NCI-H187 treated with DMSO at 0.1 percent for 48 hours (cell line): ENCODE data around the gene BCL2L12.

ENCODE experiments used
- DNase-seq: peaks from one replicate; lab custom pipeline; 2025; lab: John Stamatoyannopoulos, UW

BCL2L12 gene

DNA sequence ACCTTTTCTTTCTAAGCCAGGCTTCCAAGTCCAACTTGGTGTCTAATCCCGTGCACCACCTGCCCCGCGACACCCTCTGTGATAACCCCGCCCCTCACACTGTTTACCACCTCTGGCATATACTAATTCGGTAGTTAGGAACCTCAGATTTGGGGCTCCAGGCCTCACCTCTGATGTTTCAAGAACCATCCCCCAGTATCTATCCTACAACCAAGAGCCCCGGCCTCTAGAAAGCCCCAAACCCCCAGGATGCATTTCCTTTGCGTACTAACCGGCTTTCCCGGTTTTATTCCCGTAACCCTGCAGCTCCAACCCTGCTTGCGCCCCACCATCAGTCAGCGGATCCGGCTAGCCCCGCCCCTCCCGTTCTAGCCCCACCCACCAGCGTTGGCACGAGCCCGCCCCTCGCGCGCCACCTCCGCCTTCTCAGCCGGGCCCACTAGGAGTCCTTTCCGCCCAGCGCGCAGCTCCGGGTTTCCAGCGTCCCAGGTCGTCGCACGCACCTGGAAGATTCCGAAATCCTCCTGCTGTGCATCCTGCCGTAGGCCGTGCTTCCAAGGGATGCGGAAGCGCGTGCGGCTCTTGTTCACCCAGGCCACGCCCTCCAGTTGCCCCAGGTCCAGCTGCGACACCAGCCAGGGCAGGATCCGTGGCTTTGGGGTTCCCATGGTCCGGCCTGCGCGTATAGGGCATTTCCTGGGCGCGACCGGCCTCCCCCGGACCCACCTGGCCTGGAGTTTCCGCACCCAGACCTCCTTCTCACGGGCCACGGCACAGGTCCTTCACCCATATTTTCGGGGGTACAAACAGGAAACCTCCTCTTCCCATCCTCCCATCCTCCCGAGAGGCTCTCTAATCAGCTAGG lies 1.3 kb upstream of the BCL2L12 start:
- DNase-seq: peak; percentile 68

- no peak for DNase-seq
Measured at GRCh38 chr19:49665036-49665350, 740 bp upstream of the BCL2L12 start.

DNA sequence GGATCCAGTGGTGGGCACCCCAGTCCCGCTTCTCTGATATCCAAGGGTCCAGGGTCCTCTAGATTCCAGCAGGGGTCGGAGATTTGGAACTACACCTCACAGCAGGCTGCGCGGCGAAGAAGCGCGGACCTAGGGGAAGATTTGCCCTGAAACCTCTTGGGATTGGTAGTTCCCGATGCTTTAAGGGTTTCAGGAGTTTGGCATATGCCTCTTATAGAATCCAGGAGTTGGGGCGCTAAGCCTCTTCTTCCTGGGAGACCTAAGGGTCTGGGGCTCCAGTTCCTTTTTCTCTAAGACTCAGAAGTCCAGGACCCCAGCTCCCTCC lies 349 bp downstream of the BCL2L12 start:
- no peak for DNase-seq

DNA sequence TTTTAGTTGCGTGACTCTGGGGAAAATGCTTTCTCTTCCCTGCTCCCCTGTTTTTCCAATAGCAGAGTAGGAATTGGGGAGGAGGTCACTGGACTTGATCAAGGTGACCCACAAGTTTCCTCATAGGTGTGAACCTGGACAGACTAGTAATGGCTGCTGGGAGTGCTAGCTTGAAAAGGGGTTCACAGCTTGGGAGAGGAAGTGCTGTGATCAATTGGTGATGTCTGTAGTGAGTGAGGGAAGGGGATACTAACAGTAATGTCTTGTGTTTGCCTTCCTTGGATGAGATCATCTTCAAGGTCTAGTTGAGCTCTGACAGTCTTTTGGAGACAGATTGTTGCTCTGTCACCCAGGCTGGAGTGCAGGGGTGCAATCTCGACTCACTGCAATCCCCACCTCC lies 1.7 kb downstream of the BCL2L12 start:
- no peak for DNase-seq

GRCh38 chr19:49669516-49669915 lies 3.8 kb downstream of the BCL2L12 start:
- no peak for DNase-seq

- DNase-seq: no peak
Measured at GRCh38 chr19:49672131-49672919, 6.6 kb downstream of the BCL2L12 start.

DNA sequence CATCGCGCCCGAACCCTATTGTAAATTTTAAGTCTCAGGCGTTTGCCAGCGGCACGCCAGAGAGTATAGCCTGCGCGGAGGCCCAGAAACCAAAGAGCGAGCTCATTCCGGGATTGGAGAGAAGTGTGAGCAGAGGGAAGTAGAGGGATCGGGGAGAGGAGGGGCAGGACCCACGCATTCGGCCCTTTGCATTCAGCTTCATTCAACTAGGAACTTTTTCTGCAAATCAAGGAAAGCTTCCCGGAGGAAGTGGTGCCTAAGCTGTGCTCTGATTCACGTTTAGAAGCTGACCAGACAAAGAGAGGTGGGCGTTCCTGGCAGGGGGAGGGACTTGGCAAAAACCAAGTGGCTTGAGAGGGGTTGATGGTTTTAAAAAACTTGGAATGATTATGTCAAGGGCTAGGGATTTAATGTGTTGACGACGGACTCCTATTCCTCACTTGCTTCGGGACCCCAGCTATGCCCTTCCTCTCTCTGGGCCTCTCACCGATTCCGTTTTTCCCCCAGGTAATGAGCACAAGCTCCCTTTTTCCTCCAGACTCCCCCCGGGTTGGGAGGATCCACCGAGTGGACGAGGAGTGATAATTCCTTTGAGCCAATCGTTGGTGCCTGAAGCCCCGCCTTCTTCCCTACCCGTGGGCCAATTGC lies 10.5 kb downstream of the BCL2L12 start:
- peak; percentile 65 for DNase-seq

DNA sequence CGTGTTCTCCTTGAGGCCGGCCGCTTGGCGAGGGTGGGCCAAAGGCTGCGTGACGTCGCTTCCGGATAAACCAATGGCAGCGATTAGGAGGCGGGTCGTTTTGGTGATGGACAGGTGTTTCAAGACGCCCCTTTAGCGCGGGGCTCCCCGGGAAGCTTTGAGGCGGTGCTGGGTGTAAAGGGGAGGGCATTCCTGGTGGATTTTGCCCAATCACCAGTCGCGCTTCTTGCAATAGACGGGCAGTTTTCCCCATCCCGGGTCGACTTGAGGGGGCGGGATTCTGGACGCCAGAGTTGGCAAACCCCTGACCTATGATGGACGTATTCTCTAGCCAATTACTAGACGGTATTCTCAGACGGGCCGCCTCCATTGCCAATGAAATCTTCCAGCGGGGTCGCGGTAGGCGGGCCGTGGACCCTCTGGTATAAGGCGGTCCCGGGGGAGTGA lies 11.1 kb downstream of the BCL2L12 start:
- peak; percentile 98 for DNase-seq

- DNase-seq: no peak
Measured at GRCh38 chr19:49677231-49677900, 11.6 kb downstream of the BCL2L12 start, which contains the start of gene PRMT1. Gene PRMT1, plus strand, starts transcription at chr19:49677271. Its CDS starts 10 bp downstream, at chr19:49677281.

- DNase-seq: no peak
Measured at GRCh38 chr19:49677901-49678674, 12.4 kb downstream of the BCL2L12 start.

GRCh38 chr19:49678985-49679770 lies 13.4 kb downstream of the BCL2L12 start:
- DNase-seq: no peak

DNA sequence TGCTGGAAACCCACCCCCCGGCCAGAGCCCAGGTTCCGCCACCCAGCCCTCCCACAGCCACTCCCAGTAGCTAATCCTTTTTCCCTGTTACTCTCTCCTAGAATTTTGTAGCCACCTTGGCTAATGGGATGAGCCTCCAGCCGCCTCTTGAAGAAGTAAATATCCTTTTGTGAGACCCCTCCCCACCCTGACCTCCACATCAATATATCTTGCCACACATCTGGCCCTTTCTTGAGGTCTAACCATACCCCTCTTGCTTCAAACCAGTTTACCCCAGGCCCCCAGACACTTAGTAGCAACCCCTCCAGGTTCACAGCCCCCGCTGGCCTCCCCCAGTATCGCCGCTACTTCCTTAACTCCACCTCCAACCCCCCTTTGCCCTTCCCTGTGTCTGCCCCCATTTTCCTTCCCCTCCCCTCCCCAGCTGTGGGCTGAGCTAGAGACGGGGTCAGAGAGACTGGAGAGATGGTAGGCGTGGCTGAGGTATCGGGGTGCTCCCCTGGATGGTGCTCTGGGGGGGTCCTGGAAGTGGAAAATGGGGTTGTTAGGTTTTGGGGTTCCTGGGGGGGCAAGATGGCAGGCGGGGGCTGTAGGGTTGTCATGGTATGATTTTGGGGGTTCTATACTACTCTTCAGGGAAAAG lies 14.2 kb downstream of the BCL2L12 start:
- no peak for DNase-seq

GRCh38 chr19:49680421-49681351 lies 15.0 kb downstream of the BCL2L12 start:
- no peak for DNase-seq

DNA sequence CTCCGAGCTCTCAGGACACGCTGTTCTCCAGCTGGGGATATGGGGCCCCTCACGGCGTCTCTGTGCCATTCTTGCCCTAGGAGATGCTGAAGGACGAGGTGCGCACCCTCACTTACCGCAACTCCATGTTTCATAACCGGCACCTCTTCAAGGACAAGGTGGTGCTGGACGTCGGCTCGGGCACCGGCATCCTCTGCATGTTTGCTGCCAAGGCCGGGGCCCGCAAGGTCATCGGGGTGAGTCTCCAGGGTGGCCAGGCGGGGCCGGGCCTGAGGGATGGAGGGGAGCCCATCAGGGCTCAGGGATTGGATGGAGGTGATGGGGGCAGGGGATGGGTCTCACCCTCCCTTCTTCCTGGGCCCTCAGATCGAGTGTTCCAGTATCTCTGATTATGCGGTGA lies 16.1 kb downstream of the BCL2L12 start:
- no peak for DNase-seq

- DNase-seq: no peak
Measured at GRCh38 chr19:49682274-49682673, 16.5 kb downstream of the BCL2L12 start.

- DNase-seq: no peak
Measured at GRCh38 chr19:49683814-49684250, 18.1 kb downstream of the BCL2L12 start.

GRCh38 chr19:49684251-49684982 lies 18.7 kb downstream of the BCL2L12 start:
- no peak for DNase-seq

GRCh38 chr19:49684983-49685553 lies 19.3 kb downstream of the BCL2L12 start:
- no peak for DNase-seq
